GM10266 (cell line): ENCODE measurements around the gene SLC22A16.

Experiments
- DNase-seq: peaks from one replicate; pipeline ENCODE4 v3.0.0; 2012; ENCODE audit errors: extremely low spot score
- TF ChIP-seq, protein P1 (sequence below): IDR thresholded peaks from 2 replicates; pipeline ENCODE4 v1.5.1; 2012; ENCODE audit warnings: mild to moderate bottlenecking, low read depth; ENCODE audit not compliant: control insufficient read depth, insufficient read depth; ENCODE audit errors: missing control alignments

The SLC22A16 gene

DNA sequence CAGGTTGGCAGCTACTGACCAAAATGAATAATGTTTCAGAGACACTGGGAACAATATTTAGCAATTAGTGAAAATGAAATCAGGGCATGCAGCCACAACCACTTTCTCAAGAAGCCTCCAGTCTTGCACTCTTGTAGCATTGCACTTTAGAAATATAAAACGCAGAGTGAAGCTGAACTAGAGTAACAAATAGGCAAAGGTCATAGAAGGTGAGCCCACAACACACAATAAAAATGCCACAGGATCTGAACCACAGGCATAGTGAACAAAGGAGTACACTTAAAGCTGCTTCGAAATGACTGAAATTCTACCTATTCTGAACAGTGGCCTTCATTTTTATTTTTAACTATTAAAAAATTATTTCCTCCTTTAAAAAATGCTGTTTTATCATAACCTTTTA lies 86.0 kb downstream of the SLC22A16 start:
- DNase-seq = no peak
- TF ChIP-seq, protein P1, sequence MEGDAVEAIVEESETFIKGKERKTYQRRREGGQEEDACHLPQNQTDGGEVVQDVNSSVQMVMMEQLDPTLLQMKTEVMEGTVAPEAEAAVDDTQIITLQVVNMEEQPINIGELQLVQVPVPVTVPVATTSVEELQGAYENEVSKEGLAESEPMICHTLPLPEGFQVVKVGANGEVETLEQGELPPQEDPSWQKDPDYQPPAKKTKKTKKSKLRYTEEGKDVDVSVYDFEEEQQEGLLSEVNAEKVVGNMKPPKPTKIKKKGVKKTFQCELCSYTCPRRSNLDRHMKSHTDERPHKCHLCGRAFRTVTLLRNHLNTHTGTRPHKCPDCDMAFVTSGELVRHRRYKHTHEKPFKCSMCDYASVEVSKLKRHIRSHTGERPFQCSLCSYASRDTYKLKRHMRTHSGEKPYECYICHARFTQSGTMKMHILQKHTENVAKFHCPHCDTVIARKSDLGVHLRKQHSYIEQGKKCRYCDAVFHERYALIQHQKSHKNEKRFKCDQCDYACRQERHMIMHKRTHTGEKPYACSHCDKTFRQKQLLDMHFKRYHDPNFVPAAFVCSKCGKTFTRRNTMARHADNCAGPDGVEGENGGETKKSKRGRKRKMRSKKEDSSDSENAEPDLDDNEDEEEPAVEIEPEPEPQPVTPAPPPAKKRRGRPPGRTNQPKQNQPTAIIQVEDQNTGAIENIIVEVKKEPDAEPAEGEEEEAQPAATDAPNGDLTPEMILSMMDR = no peak

DNA sequence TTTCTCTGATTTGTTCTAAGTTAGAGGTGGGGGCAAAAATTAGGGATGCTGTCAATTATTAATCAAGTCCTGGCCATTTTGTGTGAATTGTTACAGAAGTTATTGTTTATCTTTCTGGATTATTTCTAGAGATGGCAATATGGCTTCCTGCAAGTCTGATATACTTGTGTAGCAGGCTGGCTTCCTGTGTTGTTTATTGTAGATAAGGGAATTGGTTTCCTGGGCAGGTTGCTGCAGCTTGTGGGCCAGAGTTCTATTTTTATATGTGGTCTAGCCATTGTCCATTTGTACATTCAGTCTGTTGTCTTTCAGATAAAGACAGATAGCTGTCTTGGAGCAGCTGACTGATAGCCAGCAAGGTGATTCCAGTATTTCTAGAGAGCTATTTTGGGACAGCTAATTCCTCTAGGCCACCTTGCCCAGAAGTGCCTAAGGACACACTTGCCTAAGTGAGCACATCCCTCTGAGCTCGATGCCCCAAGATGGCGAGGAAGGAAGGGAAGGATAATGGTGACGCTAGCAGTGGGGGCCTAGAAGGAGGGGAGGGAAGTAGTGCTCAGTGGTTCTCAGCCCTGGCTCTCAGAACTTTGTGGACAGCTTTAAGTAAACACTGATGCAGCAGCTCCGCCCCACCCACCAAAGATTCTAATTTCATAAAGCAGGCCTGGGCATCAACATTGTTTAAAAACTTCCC lies 86.6 kb downstream of the SLC22A16 start:
- no peak for DNase-seq
- TF ChIP-seq, protein P1 = no peak

DNA sequence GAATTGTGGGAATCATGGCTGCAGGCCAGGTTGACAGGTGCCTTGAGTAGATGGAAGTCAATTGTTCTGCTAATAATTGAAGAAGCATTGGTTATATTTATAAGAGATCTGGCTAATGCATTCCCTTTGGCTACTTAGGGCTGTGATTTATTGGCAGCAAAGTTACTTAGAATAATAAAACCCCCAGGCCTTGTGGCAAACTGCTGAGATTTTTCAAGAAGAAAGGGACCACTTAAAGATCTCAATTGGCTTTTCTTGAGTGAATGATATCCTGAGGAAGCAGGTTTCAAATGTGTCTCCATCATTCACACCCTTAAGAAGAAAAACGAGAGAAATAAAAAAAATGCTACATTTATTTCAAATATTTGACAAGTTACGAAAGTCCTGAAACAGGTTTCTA lies 88.4 kb downstream of the SLC22A16 start:
- DNase-seq = no peak

DNA sequence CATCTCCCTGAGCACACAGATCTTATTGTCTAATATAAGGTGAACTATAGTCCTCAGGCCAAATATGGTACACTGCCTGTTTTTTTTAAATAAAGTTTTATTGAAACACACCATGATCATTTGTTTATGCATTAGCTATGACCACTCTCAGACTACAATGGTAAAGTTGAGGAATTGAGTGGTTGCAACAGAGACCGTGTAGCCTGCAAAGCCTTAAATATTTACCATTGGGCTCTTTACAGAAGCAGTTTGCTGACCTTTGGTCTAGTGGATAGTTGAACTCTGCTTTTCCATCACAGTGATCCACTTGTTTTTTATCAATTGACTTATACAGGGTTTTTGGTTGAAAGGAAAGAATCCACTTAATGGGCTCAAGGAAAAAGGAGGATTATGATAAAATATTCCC lies 91.0 kb downstream of the SLC22A16 start:
- no peak for DNase-seq
- TF ChIP-seq, protein P1 = no peak

More for the DNA sequence above, 88.4 kb downstream of the SLC22A16 start:
- TF ChIP-seq, protein P1 = no peak

DNA sequence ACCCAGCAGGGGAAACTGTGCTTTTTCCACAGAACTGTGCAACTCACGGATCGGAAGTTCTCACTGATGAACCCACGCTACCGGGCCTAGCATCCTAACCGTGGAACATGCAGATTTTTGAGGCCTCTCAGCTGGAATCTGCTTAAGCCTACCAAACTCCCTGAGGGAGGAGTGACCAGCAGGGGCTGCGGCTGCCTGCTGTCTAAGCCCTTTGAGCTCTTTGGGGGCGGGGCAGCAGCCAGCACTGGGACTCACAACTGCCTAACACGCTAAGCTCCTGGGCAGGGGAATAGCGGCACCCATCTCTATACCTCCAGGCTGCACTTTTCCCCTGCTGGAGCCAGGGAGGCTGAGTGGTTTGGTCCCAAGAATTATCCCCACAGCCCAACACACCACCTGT lies 97.9 kb downstream of the SLC22A16 start:
- no peak for DNase-seq
- TF ChIP-seq, protein P1 = no peak
